NB4 (cell line): ENCODE measurements around the gene STX18.

ENCODE experiments used
- CTCF ChIP-seq: IDR thresholded peaks from one replicate; pipeline ENCODE4 v1.5.1; 2012; ENCODE audit warnings: low read depth, low read length
- MAX ChIP-seq: IDR thresholded peaks from 2 replicates; pipeline ENCODE4 v1.6.1; 2011; ENCODE audit warnings: low read depth, low read length

GRCh38 chr4:4460759-4461158, 81.1 kb downstream of the STX18 start:
- TF ChIP-seq CTCF (no peak), MAX (no peak)
